Posterior cingulate gyrus (tissue), 11 donors: ENCODE data around the gene ANKFN1.

Experiments
- DNase-seq, 10 donors: peaks; one replicate each; pipeline versions ENCODE4 v3.0.0 to v3.0.0-alpha.2; 2020 to 2021; ENCODE audit warnings: mixed read lengths in 3 of 10
- intact Hi-C: fragments of 100-400 bp; cut with DNase I; formaldehyde crosslinking; loops from one replicate; pipeline ENCODE4 v1.15.1; 2023

Gene ANKFN1

GRCh38 chr17:56486732-56487131, 333.5 kb downstream of the ANKFN1 start:
- no peak for DNase-seq
- intact Hi-C loops, result no loop called here

DNA sequence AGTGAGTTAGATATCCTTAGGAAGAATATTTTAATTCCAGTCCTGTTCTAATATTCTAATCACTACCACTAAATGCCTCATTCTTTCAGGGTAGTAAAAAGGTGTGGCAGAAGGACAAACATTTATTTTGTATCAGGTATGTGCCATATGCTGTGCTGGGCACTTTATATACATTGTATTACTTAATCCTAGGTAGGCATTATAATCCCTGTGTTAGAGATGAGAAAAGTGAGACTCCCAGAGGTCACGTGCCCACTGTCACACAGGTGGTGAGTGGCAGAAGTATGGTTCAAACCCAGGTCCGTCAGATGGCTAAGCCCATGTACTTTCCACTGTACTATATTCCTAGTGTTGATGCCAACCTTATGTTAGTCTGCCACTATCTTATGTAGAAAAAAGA, 335.5 kb downstream of the ANKFN1 start:
- no peak for DNase-seq

GRCh38 chr17:56489980-56490379, 336.7 kb downstream of the ANKFN1 start:
- intact Hi-C loops, result no loop called here
- no peak for DNase-seq

More for the DNA sequence above, 335.5 kb downstream of the ANKFN1 start:
- intact Hi-C loops, result no loop called here

GRCh38 chr17:56495556-56495955, 342.3 kb downstream of the ANKFN1 start:
- intact Hi-C loops, result no loop called here
- no peak for DNase-seq

- no peak for DNase-seq
- intact Hi-C loops, result no loop called here
Observed at GRCh38 chr17:56497132-56497531, 343.9 kb downstream of the ANKFN1 start.

DNA sequence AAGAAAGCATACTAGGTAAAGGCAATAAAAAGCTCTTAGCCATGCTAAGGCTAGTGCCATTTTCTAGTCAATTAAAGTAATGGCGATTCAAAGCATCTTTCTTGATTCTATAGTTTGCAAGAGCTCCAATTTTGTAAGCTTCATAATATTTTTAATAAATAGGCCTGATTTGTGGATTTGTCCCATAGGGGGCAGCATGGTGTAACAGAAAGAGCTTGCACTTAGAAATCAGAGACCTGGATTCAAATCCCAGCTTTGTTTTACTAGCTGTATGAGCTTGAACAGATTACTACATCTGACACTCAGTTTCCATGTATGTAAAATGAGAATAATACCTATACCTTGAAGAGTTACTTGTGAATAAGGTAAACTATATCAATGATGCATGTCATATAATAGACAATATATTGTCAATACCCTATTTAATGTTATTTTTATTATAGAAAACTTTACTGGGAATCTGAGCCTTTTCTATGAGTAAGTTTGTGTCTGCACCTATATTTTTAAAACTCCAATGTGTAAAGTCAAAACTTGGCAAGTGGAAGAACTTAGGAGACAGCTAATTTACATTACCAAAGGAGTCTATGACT, 346.6 kb downstream of the ANKFN1 start:
- DNase-seq, result no peak
- intact Hi-C loops, result no loop called here

DNA sequence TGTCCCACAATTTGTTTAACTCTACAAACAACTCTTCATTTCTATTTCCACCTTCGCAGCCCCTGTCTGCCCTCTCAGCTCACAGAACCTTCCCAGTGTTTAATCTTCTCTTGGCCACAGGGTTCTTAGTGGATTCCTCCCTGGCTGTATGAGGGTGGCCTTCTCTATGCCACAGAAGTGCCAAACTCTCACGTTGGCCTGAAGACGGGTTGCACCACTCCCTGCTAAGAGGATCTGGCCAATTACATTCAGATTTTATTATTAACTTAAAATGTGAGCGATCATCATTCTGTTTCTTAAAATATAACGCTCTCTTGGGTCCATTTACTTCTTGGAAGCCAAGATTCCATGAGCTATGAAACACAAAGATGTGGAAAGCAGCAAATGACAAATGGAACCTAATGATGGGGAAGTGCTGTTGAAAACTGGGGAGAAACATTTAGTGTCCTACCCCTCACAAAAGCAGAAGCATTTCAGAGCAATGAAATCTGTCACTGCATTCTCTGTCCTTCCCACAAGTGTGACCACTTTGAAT, 348.9 kb downstream of the ANKFN1 start:
- no peak for DNase-seq
- intact Hi-C loops, result no loop called here

DNA sequence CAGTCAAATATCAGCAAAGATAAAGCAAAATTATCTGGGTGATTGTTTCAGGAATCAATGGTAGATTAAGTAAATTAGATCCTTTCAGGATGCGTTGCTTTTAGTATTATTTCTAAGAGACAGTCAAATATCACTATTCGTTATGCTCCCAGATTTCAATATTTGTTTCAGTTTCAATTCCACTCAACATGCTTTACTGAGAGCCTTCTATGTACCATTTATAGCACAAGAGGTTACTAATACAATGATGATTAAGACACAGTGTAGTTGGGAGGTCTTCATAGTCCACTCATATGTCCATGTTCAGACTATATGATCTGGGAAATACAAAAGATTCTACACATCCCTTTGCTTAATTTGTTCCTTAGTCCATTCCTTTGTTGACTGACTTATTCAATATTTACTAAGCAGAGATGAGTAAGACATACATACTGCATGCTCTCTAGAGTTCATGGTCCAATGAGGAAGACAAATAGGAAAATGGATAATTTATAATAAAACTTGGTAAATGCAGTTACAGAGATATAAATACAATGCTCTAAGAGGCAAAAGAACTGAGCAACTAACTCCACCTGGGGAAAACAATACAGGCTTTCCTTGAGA, 352.0 kb downstream of the ANKFN1 start:
- intact Hi-C loops, result no loop called here
- DNase-seq, result no peak

DNA sequence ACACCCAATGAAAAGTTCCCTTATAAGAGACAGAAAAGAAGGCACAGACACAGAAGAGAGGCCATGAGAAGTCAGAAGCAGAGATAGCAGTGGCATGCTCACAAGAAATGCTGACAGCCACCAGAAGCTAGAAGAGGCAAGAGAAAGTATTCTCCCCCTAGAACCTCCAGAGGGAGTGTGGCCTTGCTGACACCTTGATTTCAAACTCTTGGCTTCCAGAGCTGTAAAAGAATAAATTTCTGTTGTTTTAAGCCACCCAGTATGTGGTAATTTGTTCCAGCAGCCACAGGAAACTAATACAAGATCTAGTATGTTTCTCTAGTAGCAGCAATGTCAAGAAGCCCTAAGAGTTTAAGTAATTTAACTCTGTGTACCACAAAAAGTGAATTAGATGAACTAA, 353.1 kb downstream of the ANKFN1 start:
- intact Hi-C loops, result no loop called here

DNA sequence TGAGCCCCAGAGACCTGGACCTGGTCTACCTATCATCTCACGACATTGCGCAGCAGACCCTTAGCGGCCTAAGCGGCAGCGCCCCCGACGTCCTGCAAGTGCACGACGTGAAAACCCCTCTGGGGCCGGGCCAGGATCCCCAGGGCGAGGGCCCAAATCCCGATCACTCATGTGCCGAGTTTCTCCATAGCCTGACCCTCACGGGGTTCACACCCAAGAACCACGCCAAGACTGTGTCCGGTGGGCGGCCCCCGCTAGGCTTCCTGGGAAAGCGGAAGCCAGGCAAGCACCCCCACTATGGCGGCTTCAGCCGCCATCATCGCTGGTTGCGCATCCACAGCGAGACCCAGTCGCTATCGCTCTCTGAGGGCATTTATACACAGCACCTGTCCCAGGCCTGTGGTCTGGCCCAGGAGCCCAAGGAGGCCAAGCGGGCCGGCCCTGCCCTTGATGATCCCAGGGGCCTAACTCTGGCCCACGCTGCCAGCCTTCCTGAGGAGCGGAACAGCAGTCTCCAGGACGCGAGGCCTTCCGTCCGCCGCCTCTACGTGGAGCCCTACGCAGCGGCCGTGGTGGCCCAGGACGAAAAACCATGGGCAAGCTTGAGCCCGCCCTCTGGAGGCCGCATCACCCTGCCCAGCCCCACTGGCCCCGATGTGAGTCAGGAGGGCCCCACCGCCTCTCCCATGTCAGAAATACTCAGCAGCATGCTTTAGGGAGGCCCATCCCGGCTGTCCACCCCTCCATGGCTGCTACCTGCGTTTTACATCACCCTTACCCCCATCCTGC, 357.5 kb downstream of the ANKFN1 start:
- intact Hi-C loops, result no loop called here
- peak in 2 of 10 donors; percentile 76 to 81 for DNase-seq

More for the DNA sequence above, 353.1 kb downstream of the ANKFN1 start:
- no peak for DNase-seq

DNA sequence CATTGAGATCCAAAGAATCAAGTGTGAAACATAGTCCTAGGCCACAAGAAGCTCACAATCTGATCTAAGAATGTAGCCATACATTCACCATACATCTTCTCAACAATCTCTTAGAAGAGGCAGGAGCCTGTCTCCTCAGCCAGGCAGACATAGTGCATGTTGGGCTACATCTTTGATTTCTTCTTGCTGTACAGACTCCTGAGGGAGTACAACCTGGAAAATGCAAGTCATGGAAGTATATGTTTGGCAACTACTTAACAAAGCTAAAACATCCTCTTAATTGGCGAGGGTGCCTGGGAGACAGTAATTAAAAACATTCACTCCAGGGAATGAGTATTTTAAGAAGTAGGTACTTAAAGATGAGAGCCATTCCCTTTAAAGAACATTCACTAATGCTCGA, 361.0 kb downstream of the ANKFN1 start:
- no peak for DNase-seq
- intact Hi-C loops, result no loop called here

DNA sequence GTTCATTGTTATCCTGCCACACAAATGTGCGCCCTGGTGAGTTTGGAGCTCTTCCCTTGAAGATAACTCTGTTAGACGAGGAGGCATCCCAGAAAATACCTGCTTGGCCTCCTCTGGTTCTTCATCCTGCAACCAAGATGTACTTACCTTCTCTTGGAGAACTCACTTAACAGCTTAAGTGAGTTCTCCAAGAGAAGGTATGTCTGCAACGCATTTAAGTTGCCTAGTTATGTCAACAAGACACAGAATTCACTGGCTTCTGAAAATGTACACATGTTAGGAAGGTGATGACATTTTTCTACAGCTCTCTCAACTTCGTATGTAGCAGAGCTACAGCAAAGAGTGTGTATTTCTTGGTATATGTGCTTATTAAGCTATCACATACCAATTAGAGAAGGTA, 361.6 kb downstream of the ANKFN1 start:
- intact Hi-C loops, result no loop called here
- DNase-seq, result no peak

GRCh38 chr17:56521414-56522141, 368.3 kb downstream of the ANKFN1 start:
- intact Hi-C loops, result no loop called here
- peak in 3 of 10 donors; percentile 16 to 77 (median 75) for DNase-seq

DNA sequence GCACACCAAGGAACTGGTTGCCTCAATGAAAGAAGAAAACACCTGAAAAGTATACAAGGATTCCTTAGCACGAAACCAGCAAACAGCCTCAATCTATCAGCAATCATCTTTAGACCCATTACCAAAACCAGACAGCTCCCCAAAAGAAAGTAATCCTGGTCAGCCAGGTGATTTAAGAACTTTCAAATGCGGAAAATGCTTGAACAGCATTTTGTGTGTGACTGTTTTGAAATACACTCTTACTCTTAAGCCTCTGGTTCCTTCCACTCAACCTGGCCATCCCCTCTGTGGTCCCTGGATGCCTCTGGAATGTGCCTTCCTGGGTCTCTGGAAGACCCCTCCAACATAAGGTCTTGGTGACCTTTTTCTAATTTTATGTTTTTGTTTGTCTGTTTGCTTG, 369.8 kb downstream of the ANKFN1 start:
- DNase-seq, result no peak
- intact Hi-C loops, result no loop called here

GRCh38 chr17:56528696-56529095, 375.4 kb downstream of the ANKFN1 start:
- intact Hi-C loops, result no loop called here
- no peak for DNase-seq

DNA sequence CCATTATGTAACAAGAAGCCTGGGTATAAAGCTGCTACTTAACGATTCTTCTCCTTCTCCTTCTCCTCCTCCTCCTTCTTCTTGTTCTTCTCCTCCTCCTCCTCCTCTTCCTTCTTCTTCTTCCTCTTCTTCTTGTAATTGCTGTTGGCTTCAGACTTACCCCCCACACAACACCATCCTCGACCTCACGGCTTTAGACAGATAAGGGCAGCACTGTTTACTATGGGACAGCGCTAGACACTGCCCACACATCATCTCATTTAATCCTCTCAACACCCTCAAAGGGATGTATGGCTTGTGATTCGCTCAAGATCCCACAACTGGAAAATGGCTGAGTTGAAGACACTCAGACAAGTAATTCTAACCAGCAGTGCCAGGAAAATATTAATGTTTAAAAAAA, 379.7 kb downstream of the ANKFN1 start:
- no peak for DNase-seq
- intact Hi-C loops, result no loop called here

- no peak for DNase-seq
- intact Hi-C loops, result no loop called here
Observed at GRCh38 chr17:56536766-56537165, 383.5 kb downstream of the ANKFN1 start.

GRCh38 chr17:56540836-56541235, 387.6 kb downstream of the ANKFN1 start:
- intact Hi-C loops, result no loop called here
- no peak for DNase-seq

- intact Hi-C loops, result no loop called here
- no peak for DNase-seq
Observed at GRCh38 chr17:56543280-56543679, 390.0 kb downstream of the ANKFN1 start.

- DNase-seq, result no peak
Observed at GRCh38 chr17:56545106-56545505, 391.8 kb downstream of the ANKFN1 start.

DNA sequence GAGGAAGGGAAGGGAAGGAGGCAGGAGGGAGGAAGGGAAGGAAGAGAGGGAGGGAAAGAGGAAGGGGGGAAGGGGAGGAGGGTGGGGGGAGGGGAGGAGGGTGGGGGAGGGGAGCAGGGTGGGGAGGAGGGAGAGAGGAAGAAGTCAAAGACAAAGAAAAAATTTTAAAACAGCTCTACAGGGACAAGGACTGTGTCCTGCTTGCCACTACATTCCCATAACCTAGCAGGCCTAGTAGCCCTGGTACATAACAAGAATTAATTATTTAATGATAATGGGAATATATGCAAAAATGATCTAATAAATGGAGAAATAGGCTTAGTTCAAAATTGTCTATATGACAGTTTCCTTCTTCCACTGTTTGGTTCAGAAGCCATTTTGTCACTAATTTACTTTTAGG, 392.7 kb downstream of the ANKFN1 start:
- intact Hi-C loops, result no loop called here
- DNase-seq, result no peak

More at GRCh38 chr17:56545106-56545505, 391.8 kb downstream of the ANKFN1 start:
- intact Hi-C loops, result no loop called here
